Stimulated activated naive B cell treated with anti-CD40 and anti-IgM and Interleukin-4, amounts not matched to agents 10 μg/mL and 1 μg/mL and 100 μg/mL, for 72 hours (primary cell): ENCODE data around the gene ZNF793.

Experiments
- ATAC-seq, 2 donors: fragments of 150-1000 bp; cut with Tn5 transposase; replicated peaks; 2 replicates each; pipeline ENCODE4 v1.10.0; 2021; ENCODE audit warnings: moderate library complexity in 1 of 2
- DNase-seq: peaks from one replicate; pipeline ENCODE4 v3.0.0; 2021
- H3K27ac Mint-ChIP-seq: one replicate; pipeline ENCODE4 v1.8.0; 2022; ENCODE audit warnings: mild to moderate bottlenecking, mixed read lengths
- H3K27me3 Mint-ChIP-seq, 2 donors: one replicate each; pipeline ENCODE4 v1.8.0; 2022; ENCODE audit warnings: mixed read lengths in 2 of 2
- H3K36me3 Mint-ChIP-seq, 2 donors: one replicate each; pipeline ENCODE4 v1.8.0; 2022; ENCODE audit warnings: mixed read lengths in 2 of 2, mild to moderate bottlenecking in 1 of 2
- H3K4me1 Mint-ChIP-seq, 2 donors: one replicate each; pipeline ENCODE4 v1.8.0; 2022; ENCODE audit warnings: mixed read lengths in 2 of 2, mild to moderate bottlenecking in 1 of 2
- H3K4me3 Mint-ChIP-seq, 2 donors: one replicate each; pipeline ENCODE4 v1.8.0; 2022; ENCODE audit warnings: mild to moderate bottlenecking in 2 of 2, mixed read lengths in 2 of 2, moderate library complexity in 1 of 2
- H3K9me3 Mint-ChIP-seq, 2 donors: one replicate each; pipeline ENCODE4 v1.8.0; 2022; ENCODE audit warnings: mixed read lengths in 2 of 2, mild to moderate bottlenecking in 1 of 2

ZNF793 gene

GRCh38 chr19:37506387-37507166, at the start of gene ZNF793:
ZNF793 (plus strand) TSS chr19:37506939; CDS start chr19:37523440, 16,501 bp downstream.
- peaks cover 8 to 9% of the 10 kb centered on the region in 2 donors for H3K9me3 Mint-ChIP-seq
- H3K27me3 Mint-ChIP-seq = no peaks in the 10 kb centered on the region
- H3K36me3 Mint-ChIP-seq = peaks cover 41 to 49% of the 10 kb centered on the region in 2 donors
- H3K4me3 Mint-ChIP-seq = no peak within 1 kb of the TSS
- no peak within 1 kb of the TSS for H3K27ac Mint-ChIP-seq
- H3K4me1 Mint-ChIP-seq = no peaks in the 10 kb centered on the region
- DNase-seq = peak; percentile 85
- peak; percentile 87 to 90 for ATAC-seq

- no peaks in the 10 kb centered on the region for H3K27me3 Mint-ChIP-seq
- H3K9me3 Mint-ChIP-seq = peaks cover 10 to 11% of the 10 kb centered on the region in 2 donors
- ATAC-seq = no peak
- H3K4me1 Mint-ChIP-seq = peaks cover 22% of the 10 kb centered on the region in 2 donors
- peaks cover 16 to 30% of the 10 kb centered on the region in 2 donors for H3K36me3 Mint-ChIP-seq
- peak overlapping the region; percentile 100 for H3K27ac Mint-ChIP-seq
- peak overlapping the region; percentile 84 to 100 for H3K4me3 Mint-ChIP-seq
- DNase-seq = no peak
Observed at GRCh38 chr19:37466277-37466797, 40.4 kb upstream of the ZNF793 start.

- H3K27me3 Mint-ChIP-seq = no peaks in the 10 kb centered on the region
- ATAC-seq (peak; percentile 73 to 75), DNase-seq (peak; percentile 91)
- H3K27ac Mint-ChIP-seq = peak within 1 kb of the TSS; percentile 100
- H3K36me3 Mint-ChIP-seq = peaks cover 16 to 30% of the 10 kb centered on the region in 2 donors
- peak within 1 kb of the TSS; percentile 84 to 100 for H3K4me3 Mint-ChIP-seq
- peaks cover 22% of the 10 kb centered on the region in 2 donors for H3K4me1 Mint-ChIP-seq
- H3K9me3 Mint-ChIP-seq = peaks cover 10 to 11% of the 10 kb centered on the region in 2 donors
Observed at GRCh38 chr19:37466798-37467607, 39.7 kb upstream of the ZNF793 start, which contains the start of gene ZNF569. ZNF569 (minus strand) TSS chr19:37467444; CDS start chr19:37444921, 22,523 bp downstream.

- Mint-ChIP-seq H3K9me3 (peaks cover 10 to 11% of the 10 kb centered on the region in 2 donors), H3K4me1 (peaks cover 22% of the 10 kb centered on the region in 2 donors), H3K27me3 (no peaks in the 10 kb centered on the region), H3K4me3 (peak overlapping the region; percentile 84 to 100), H3K36me3 (peaks cover 16 to 30% of the 10 kb centered on the region in 2 donors), H3K27ac (peak overlapping the region; percentile 100)
- DNase-seq (no peak), ATAC-seq (no peak)
Observed at GRCh38 chr19:37467608-37468090, 39.1 kb upstream of the ZNF793 start.

GRCh38 chr19:37468961-37469777, 37.6 kb upstream of the ZNF793 start, which contains the start of gene ZNF570:
ZNF570 (plus strand) TSS chr19:37469356; CDS start chr19:37470355, 999 bp downstream.
- peak; percentile 88 for DNase-seq
- peaks cover 22% of the 10 kb centered on the region in 2 donors for H3K4me1 Mint-ChIP-seq
- peaks cover 16 to 30% of the 10 kb centered on the region in 2 donors for H3K36me3 Mint-ChIP-seq
- H3K4me3 Mint-ChIP-seq = peak within 1 kb of the TSS; percentile 84 to 100
- peak within 1 kb of the TSS; percentile 98 for H3K27ac Mint-ChIP-seq
- H3K9me3 Mint-ChIP-seq = peaks cover 10 to 11% of the 10 kb centered on the region in 2 donors
- peak; percentile 73 to 78 for ATAC-seq
- no peaks in the 10 kb centered on the region for H3K27me3 Mint-ChIP-seq

- H3K27me3 Mint-ChIP-seq = no peaks in the 10 kb centered on the region
- DNase-seq = no peak
- H3K27ac Mint-ChIP-seq = no peak overlapping the region
- peaks cover 5 to 6% of the 10 kb centered on the region in 2 donors for H3K9me3 Mint-ChIP-seq
- ATAC-seq = no peak
- peaks cover 12 to 28% of the 10 kb centered on the region in 2 donors for H3K36me3 Mint-ChIP-seq
- peaks cover 22% of the 10 kb centered on the region in 2 donors for H3K4me1 Mint-ChIP-seq
- H3K4me3 Mint-ChIP-seq = peak overlapping the region; percentile 84 to 100
Observed at GRCh38 chr19:37470216-37470615, 36.5 kb upstream of the ZNF793 start.

GRCh38 chr19:37472165-37472564, 34.6 kb upstream of the ZNF793 start:
- Mint-ChIP-seq H3K4me1 (peaks cover 15 to 16% of the 10 kb centered on the region in 2 donors), H3K27me3 (no peaks in the 10 kb centered on the region), H3K9me3 (peaks cover 14 to 17% of the 10 kb centered on the region in 2 donors), H3K4me3 (no peak overlapping the region), H3K27ac (no peak overlapping the region), H3K36me3 (peaks cover 26 to 41% of the 10 kb centered on the region in 2 donors)
- DNase-seq (no peak), ATAC-seq (no peak)

- H3K9me3 Mint-ChIP-seq = peaks cover 36 to 37% of the 10 kb centered on the region in 2 donors
- no peaks in the 10 kb centered on the region for H3K27me3 Mint-ChIP-seq
- H3K27ac Mint-ChIP-seq = no peak overlapping the region
- no peaks in the 10 kb centered on the region for H3K4me1 Mint-ChIP-seq
- no peak for DNase-seq
- H3K36me3 Mint-ChIP-seq = peaks cover 65 to 74% of the 10 kb centered on the region in 2 donors
- no peak overlapping the region for H3K4me3 Mint-ChIP-seq
- ATAC-seq = no peak
Observed at GRCh38 chr19:37484406-37485168, 22.2 kb upstream of the ZNF793 start.

GRCh38 chr19:37492213-37492612, 14.5 kb upstream of the ZNF793 start:
- Mint-ChIP-seq H3K27ac (no peak overlapping the region), H3K9me3 (peaks cover 30 to 31% of the 10 kb centered on the region in 2 donors), H3K4me1 (no peaks in the 10 kb centered on the region), H3K27me3 (no peaks in the 10 kb centered on the region), H3K36me3 (peaks cover 15 to 30% of the 10 kb centered on the region in 2 donors), H3K4me3 (no peak overlapping the region)
- DNase-seq (no peak), ATAC-seq (no peak)

GRCh38 chr19:37505958-37506386, 767 bp upstream of the ZNF793 start:
- Mint-ChIP-seq H3K9me3 (peaks cover 11% of the 10 kb centered on the region in 2 donors), H3K36me3 (peaks cover 38 to 47% of the 10 kb centered on the region in 2 donors), H3K27me3 (no peaks in the 10 kb centered on the region), H3K4me1 (no peaks in the 10 kb centered on the region), H3K27ac (no peak overlapping the region), H3K4me3 (no peak overlapping the region)
- DNase-seq (no peak), ATAC-seq (peak; percentile 41 to 55)

- H3K36me3 Mint-ChIP-seq = peaks cover 41 to 49% of the 10 kb centered on the region in 2 donors
Observed at GRCh38 chr19:37507167-37507464, 377 bp downstream of the ZNF793 start.

GRCh38 chr19:37511186-37511585, 4.4 kb downstream of the ZNF793 start:
- Mint-ChIP-seq H3K27me3 (no peaks in the 10 kb centered on the region), H3K36me3 (peaks cover 56 to 67% of the 10 kb centered on the region in 2 donors)
- DNase-seq = no peak

More at GRCh38 chr19:37507167-37507464, 377 bp downstream of the ZNF793 start:
- DNase-seq (no peak), ATAC-seq (no peak)
- Mint-ChIP-seq H3K4me3 (no peak overlapping the region), H3K27me3 (no peaks in the 10 kb centered on the region), H3K4me1 (no peaks in the 10 kb centered on the region), H3K27ac (no peak overlapping the region), H3K9me3 (peaks cover 5 to 6% of the 10 kb centered on the region in 2 donors)

GRCh38 chr19:37511821-37512220, 5.1 kb downstream of the ZNF793 start:
- no peak for DNase-seq
- peaks cover 60 to 73% of the 10 kb centered on the region in 2 donors for H3K36me3 Mint-ChIP-seq
- no peak for ATAC-seq
- H3K27ac Mint-ChIP-seq = no peak overlapping the region
- H3K4me1 Mint-ChIP-seq = no peaks in the 10 kb centered on the region
- no peaks in the 10 kb centered on the region for H3K27me3 Mint-ChIP-seq
- H3K9me3 Mint-ChIP-seq = peaks cover 5 to 21% of the 10 kb centered on the region in 2 donors
- no peak overlapping the region for H3K4me3 Mint-ChIP-seq

More at GRCh38 chr19:37511186-37511585, 4.4 kb downstream of the ZNF793 start:
- peaks cover 5 to 21% of the 10 kb centered on the region in 2 donors for H3K9me3 Mint-ChIP-seq
- no peaks in the 10 kb centered on the region for H3K4me1 Mint-ChIP-seq
- no peak overlapping the region for H3K4me3 Mint-ChIP-seq
- H3K27ac Mint-ChIP-seq = no peak overlapping the region
- no peak for ATAC-seq
